ENCODE data around the gene IGSF9B. TPM values are rescaled to one million over a fixed set of nuclear protein-coding genes. Genes with fewer than 3 reads are reported as not detected.

Gene IGSF9B
- total RNA-seq, 4 donors from 2014 or later, result 24.1 to 120 (median 43.3) TPM

DNA sequence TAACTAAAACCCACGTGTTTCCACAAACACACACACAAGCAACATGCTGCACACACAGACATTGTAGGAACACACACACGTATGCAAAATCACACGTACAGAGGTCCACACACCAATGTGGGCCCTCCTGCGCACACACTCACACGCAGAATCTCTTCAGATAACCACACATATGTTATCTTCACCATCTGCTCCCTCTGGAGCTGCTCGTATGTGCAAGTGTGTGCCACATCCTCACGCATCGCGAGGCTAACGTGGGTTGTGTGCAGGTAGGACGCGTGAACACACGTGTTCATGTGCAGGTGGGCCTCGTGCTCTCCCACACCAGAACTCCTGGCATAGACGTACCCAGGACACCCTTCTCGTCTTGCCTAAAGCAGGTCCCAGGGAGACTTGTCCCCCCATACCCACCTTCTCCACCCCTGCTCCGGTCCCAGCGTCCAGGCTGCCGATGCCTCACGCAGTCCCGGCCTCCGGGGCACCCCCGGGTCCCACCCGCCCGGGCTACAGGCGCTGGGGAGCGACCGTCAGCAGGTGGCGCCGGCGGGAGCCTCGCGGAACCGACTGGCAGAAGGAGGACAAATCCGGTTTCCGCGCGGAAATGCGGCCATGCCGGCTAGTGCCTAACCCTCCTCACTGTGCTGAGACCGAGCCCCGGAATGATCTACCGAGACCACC lies 10.3 kb upstream of the IGSF9B start:
- H3K36me3 ChIP-seq, result no peaks in the 10 kb centered on the region
- H3K9me3 ChIP-seq, result no peaks in the 10 kb centered on the region
- H3K27ac ChIP-seq, result peak overlapping the region in 3 of 4 donors; percentile 74 to 83 (median 82)
- H3K27me3 ChIP-seq, result no peaks in the 10 kb centered on the region
- TF ChIP-seq EP300 (IDR thresholded peaks at IDR 0.05), result no peak
- TF ChIP-seq, protein P1, sequence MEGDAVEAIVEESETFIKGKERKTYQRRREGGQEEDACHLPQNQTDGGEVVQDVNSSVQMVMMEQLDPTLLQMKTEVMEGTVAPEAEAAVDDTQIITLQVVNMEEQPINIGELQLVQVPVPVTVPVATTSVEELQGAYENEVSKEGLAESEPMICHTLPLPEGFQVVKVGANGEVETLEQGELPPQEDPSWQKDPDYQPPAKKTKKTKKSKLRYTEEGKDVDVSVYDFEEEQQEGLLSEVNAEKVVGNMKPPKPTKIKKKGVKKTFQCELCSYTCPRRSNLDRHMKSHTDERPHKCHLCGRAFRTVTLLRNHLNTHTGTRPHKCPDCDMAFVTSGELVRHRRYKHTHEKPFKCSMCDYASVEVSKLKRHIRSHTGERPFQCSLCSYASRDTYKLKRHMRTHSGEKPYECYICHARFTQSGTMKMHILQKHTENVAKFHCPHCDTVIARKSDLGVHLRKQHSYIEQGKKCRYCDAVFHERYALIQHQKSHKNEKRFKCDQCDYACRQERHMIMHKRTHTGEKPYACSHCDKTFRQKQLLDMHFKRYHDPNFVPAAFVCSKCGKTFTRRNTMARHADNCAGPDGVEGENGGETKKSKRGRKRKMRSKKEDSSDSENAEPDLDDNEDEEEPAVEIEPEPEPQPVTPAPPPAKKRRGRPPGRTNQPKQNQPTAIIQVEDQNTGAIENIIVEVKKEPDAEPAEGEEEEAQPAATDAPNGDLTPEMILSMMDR (IDR thresholded peaks at IDR 0.05), result peak in 3 of 4 experiments; percentile 41 to 77 (median 42)
- WGBS, 2 donors (ENCODE audit: low coverage in 1 of 2), result 30 to 75% methylated on average over 16 to 17 of the region's 43 CpGs
- peaks cover 3 to 39% (median 10%) of the 10 kb centered on the region in 3 donors for H3K4me1 ChIP-seq
- H3K4me3 ChIP-seq, result peak overlapping the region in 1 of 2 donors; percentile 26
- ATAC-seq, result no peak

DNA sequence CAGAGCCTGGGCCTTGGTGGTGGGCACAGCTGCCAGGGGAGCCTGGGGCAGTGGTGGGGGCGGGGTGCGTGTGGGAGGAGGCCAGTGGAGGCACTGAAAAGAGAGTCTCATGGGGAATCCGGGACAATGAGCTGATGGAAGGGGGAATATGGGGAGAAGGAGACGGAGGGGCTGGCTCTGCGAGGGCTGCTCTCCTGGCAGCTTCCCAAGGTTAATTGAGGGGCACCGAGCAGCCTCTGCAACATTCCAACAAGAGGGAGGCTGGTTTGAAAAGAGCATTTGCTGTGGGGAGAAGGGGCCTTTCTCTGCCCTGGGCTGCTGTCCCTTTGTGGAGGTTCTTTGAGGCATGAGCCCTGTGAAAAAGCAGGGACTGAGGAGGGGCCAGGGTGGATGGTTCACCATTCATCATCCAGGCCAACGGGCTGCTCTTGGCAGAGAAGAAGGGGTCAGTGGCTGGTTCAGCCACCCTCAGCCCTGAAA lies 9.4 kb upstream of the IGSF9B start:
- Histone ChIP-seq H3K27ac (peak overlapping the region; percentile 52 to 83 (median 78)), H3K36me3 (no peaks in the 10 kb centered on the region), H3K4me1 (peaks cover 3 to 39% (median 10%) of the 10 kb centered on the region in 3 donors), H3K9me3 (no peaks in the 10 kb centered on the region), H3K27me3 (no peaks in the 10 kb centered on the region), H3K4me3 (no peak overlapping the region)
- no peak for ATAC-seq
- TF ChIP-seq POLR2AphosphoS5 (IDR thresholded peaks at IDR 0.05), result peak; percentile 17
- TF ChIP-seq, protein P1 (IDR thresholded peaks at IDR 0.05), result no peak
- WGBS, 2 donors (ENCODE audit: low coverage in 1 of 2), result 36% methylated on average over 5 of the region's 7 CpGs; no CpG with 5 or more reads in 1 of the 2 donors

DNA sequence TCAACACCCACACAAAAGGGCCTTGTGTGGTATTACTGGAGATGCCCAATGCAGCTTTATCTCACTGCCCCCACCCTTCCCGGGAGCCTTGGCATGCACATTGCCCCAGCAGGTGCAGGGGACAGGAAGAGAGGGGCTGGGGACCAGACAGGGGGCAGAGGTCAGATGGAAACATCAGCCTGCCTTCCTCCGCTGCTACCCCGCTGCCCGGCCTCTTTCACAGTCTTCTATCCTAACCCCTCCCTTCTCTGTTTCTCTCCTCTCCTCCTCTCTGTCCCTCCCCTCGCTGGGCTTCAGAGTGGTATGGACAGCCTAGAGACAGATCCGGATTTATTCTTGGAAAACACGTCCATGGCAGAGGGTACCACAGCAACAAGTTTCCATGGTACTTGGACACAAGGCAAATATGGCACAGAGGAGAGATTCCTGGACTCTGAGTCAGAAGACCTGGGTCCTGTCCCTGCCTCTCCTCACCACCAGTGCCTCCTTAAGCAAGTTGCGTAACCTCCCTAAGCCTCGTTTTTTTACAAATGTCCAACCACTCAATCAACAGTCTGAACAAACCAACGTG lies 8.3 kb upstream of the IGSF9B start:
- H3K4me1 ChIP-seq, result peaks cover 3 to 39% (median 10%) of the 10 kb centered on the region in 3 donors
- no peak overlapping the region for H3K4me3 ChIP-seq
- peak overlapping the region; percentile 16 to 88 (median 83) for H3K27ac ChIP-seq
- peak; percentile 91 for TF ChIP-seq POLR2AphosphoS5 (IDR thresholded peaks at IDR 0.05)
- TF ChIP-seq POLR2A (IDR thresholded peaks at IDR 0.05), result no peak
- TF ChIP-seq, protein P1 (IDR thresholded peaks at IDR 0.05), result peak in 2 of 4 experiments; percentile 4 to 26
- H3K36me3 ChIP-seq, result no peaks in the 10 kb centered on the region
- H3K27me3 ChIP-seq, result no peaks in the 10 kb centered on the region
- H3K9me3 ChIP-seq, result no peaks in the 10 kb centered on the region
- peak; percentile 92 for ATAC-seq
- 12 to 62% methylated on average over 3 to 10 of the region's 10 CpGs for WGBS, 2 donors (ENCODE audit: low coverage in 1 of 2)

DNA sequence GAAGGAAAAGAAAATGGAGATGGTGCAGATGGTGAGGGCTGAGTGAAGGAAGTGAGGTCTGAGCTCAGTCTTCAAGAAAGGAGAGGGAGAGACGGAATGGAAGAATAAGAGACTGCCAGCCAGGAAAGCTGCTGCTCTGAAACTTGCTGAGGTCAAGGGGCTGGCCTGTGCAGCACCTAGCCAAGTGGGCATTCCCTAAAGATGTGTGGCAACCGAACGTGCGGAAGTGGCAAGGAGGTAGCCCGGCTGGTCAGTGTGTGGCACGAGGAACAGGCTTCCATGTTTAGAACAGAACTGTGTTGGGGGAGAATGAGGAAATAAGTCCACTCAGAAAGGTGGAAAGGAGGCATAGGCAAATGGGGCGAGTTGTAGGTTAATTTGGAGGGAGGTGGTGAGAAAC lies 7.6 kb upstream of the IGSF9B start:
- 77 to 78% methylated on average over 7 of the region's 7 CpGs for WGBS, 2 donors (ENCODE audit: low coverage in 1 of 2)
- Histone ChIP-seq H3K4me1 (peaks cover 3 to 39% (median 10%) of the 10 kb centered on the region in 3 donors), H3K27ac (peak overlapping the region; percentile 16 to 88 (median 83))

More for the DNA sequence above, 7.6 kb upstream of the IGSF9B start:
- H3K9me3 ChIP-seq, result no peaks in the 10 kb centered on the region
- no peaks in the 10 kb centered on the region for H3K27me3 ChIP-seq
- no peaks in the 10 kb centered on the region for H3K36me3 ChIP-seq
- no peak overlapping the region for H3K4me3 ChIP-seq
- ATAC-seq, result no peak
- TF ChIP-seq, protein P1 (IDR thresholded peaks at IDR 0.05), result no peak
- TF ChIP-seq EP300 (IDR thresholded peaks at IDR 0.05) (no peak), POLR2A (IDR thresholded peaks at IDR 0.05) (no peak), POLR2AphosphoS5 (IDR thresholded peaks at IDR 0.05) (no peak)

Measured in gastroesophageal sphincter (tissue), 4 donors.